Renal pelvis (tissue), 4 donors: Measurements from ENCODE around the gene SGCD. TPM values are rescaled to one million over a fixed set of nuclear protein-coding genes. Genes with fewer than 3 reads are reported as not detected.
"Not testable (repeated sequence)": the region's sequence is repeated elsewhere in the genome, so short reads cannot be mapped to it uniquely, and the experiment has no call there.

ENCODE experiments used
- DNase-seq: peaks from one replicate; pipeline ENCODE4 v3.0.0-alpha.2; 2013
- polyA plus RNA-seq, 3 donors: library from polyadenylated mRNA; unstranded; fragments of 120-200 nt; gene quantifications; one replicate each; pipeline ENCODE4 v1.2.1, GENCODE V29; 2013; ENCODE audit not compliant: insufficient read length in 3 of 3

The SGCD gene
- polyA plus RNA-seq, 3 donors = 5.2 to 6.7 (median 6.2) TPM

DNA sequence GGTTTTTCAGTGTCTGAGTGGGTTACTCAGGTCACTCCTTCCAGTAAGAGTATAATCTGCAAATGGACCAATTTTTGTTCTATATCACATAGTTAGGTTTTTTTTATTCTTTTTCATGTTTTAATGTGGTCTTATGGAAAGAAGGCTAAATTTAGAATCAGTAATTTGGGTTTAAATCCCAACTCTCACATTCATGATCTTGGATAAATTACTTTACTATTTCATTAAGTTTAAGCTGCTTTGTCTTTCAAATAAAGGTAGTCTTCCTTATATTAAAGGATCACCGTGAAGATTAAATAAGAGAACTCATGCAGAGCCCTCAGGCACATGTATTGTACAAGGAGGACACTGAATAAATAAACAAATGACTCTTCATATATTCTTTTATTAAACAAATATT is 234.7 kb downstream of the SGCD start:
- no peak for DNase-seq

DNA sequence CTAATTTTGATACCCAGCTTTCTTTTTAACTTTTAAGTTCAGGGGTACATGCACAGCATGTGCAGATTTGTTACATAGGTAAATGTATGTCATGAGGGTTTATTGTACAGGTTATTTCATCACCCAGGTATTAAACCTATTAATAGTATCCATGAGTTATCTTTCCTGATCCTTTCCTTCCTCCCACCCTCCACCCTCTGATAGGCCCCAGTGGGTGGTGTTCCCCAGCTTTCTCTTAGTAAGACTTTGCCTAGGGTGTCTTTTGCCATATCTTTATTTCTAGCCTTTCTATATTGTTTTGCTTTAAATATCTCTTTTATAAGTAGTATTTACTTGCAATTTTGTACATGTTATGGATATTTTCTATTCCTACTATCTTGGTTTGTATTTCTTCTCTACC is 243.7 kb downstream of the SGCD start:
- no peak for DNase-seq

DNA sequence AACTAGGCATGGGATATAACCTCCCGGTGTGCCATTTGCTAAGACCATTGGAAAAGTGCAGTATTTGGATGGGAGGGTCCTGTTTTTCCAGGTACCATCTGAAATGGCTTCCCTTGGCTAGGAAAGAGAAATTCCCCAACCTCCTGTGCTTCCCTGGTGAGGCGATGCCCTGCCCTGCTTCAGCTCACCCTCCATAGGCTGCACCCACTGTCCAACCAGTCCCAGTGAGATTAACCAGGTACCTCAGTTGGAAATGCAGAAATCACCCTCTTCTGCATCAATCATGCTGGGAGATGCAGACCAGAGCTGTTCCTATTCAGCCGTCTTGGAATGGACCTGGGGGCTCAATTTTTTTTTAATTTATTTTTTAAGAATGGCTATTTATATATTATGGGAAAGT is 254.8 kb downstream of the SGCD start:
- no peak for DNase-seq

DNA sequence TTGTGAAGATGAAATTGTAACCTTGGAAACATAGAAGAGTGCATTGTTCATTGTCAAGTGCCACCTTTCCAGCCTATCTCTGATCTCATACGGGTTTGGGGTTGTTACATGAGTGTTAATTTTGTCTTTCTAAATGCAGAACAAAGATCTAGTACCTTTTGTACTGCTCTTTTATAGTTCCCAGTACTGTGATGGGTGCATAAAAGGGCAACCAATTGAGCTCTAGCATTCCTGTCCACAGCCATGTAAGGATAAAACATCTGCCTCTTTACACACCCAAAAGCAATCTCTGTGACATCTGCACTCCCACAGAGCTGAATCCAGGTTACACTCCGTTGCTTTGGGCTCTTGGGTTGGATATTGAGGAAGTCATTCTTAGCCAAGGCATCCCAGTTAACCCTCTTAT is 255.2 kb downstream of the SGCD start:
- no peak for DNase-seq

DNA sequence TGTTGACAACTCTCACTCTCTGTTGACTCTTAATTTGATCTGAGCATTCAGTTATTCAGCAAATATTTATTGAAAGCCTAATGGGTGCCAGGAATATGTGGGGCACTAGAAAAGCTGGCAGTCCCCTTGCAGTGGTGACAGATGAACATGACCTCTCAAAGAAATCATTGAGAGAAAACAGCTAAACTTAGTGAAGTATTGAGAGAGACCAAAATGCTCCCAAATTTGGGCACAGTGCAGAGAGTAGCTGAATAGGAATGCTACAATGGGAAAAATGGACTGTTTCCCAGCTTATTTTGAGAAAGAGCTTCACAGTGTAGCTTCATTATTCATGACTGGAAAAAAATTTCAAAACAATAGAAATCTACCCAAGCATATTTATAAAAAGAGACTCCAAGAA is 257.9 kb downstream of the SGCD start:
- DNase-seq = no peak

DNA sequence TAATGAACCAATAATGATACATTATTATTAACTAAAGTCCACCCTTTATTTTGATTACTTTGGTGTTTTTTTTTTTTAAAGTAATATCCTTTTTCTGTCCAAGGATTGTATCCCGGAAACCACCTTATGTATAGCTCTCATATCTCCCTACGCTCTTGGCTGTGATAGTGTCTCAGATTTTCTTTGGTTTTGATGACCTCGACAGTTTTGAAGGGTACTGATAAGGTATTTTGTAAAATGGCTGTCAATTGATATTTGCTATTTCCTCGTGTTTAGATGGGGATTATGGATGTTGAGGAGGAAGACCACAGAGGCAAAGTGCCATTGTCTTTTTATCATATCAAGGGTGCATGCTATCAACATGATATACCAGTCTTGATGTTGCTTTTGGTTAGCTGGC is 259.0 kb downstream of the SGCD start:
- DNase-seq = no peak

DNA sequence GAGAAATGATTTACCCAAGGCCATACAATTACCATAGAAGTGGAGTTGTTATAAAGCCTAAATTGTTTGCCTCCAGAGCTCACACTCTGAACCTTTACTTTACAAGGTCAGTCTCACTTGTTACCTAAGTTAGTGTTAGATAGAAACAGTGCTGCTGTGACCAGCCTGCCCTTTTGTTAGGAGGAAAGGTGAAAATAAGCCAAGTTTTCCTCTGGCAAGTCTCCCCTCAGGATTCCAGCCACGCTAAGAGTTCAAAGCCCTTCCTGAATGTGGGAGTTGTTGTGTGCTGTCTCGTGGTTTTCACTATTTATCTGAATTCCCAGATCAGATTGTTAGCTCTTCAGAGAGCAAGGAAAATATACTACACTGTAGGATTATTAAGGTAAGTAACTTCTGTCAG is 260.0 kb downstream of the SGCD start:
- no peak for DNase-seq

DNA sequence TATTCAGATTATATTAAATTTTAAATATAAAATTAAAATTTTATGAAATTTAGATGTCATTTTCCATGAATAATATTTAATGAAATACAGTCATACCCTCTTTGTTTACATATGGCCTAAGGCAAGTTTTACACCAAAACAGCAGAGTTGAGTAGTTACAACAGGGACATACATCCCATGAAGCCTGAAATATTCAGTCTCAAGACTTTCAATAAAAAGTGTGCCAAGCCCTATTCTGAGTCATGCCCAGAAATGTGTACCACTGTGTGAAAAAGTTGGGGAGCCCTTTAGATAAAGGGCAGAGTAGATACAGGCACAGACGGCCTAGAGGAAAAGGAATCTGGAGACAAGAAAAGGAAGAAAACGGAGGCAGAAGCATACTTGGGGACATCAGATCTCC is 261.3 kb downstream of the SGCD start:
- no peak for DNase-seq

DNA sequence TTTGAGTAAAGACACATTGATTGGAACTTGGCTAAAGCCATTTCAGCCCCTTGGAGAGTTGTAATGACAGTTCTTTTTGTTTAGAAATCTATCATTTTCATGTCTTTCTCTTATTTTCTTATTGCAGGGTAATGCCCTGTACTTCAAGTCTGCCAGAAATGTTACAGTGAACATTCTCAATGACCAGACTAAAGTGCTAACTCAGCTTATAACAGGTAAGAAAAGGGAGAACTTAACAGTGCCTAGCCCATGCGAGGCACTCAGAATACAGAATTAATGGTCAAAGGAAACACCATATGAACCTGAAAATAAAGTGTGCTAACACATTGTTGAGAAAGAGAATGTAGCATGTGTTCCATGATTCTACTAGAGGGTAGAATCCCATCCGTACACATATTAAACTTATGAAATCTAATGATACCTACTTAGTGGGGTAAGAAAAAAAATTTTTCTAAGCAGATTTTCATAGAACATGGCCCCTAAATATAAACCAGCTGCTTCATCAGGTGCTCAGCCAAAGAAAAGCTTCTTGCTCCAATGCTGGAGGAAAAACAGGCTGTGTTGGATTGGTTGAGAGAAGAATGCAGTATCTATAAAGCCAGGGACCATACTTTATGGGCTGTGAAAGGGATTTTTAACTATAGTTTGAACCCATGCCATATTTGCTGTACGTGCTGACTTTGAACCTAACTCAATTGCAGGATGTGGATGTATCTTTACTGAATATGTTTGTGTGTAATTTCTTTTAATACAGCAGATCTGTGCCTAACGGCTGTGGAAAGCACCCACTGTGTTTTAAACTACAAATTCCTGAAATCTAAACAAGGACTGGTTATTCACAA is 262.4 kb downstream of the SGCD start:
- DNase-seq = no peak

DNA sequence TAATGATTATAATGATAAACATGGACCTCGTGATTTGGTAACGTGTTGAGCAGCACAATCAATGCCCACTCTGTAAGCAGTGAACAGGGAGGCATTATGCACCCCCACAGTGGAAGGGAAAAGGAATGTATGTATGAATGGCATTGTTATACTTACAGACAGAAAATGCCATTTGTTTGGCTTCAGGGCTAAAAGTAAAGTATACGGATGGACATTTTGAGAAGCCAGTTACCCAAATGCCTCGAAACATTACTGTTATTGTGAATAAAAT is 262.9 kb downstream of the SGCD start:
- no peak for DNase-seq

DNA sequence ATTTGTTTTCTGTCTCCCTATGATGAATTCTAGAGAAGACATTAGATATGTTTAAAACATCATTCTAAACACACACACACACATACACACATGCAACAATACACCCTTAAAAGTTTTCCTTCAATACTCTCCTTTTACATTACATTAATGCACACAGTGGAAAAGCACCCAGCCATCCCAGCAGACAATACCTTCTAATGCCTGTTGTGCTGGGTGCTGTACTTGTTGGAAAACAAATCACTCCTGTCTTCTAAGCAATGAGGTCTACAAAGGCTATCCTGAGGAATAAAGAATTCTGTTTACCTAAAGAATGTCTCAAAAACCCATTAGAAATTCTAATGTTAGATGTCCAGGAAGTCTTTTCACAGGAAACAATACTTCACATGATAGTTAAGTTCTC is 264.0 kb downstream of the SGCD start:
- DNase-seq = no peak

DNA sequence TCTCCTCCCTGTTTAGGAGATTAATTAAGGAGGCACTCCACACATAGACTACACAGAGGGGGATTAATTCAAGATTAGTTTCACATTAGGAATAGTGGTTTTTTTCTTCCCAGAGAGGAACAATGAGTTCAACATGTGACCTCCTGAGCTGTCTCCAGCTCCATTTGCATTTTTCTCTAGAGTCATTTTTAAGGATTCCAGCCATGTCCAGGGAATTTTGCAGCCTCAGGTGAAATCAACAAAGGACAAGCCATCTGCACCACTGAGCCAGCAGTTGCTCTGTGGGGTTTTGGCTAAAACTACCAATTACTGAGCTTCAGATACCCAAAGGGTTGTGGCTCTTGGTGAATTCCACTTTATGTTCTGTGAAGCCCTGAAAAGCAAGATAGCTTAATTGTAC is 264.7 kb downstream of the SGCD start:
- no peak for DNase-seq

DNA sequence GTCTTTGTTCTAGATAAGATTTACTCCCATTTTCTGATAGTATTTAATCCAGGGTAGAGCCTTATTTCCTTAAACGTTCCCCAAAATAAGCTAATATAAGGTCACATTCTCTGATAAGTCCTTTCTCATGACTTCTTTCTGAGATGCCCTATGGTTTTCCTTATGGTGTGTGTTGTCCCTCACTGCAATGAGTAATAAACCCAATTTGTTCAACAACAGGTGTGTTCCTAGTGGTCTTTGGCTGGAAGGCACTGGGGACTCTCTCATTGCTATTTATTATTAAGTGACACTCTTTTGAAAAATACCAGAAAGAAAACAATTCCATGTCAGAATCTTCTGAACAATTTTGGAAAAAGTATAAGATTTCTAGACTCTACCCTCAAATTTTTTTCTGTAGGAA is 266.6 kb downstream of the SGCD start:
- no peak for DNase-seq

DNA sequence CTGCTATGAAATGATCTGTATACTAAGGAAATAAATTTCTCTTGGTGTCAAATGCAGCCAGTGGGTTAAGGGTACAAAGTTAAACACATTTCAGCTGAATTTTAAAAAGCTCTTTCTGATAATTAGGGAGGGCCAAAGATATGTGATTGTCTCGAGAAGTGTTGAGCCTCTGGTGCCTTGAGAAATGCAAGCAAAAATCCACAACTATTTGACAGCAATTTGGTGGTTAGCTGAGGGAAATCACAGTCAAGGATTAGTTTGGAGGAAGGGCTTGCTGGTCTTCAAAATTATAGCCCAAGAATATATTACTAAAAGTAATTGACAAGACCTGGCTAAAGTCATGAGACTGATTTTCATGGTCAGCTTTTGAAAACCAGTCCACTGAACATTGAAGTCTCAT is 267.4 kb downstream of the SGCD start:
- no peak for DNase-seq

DNA sequence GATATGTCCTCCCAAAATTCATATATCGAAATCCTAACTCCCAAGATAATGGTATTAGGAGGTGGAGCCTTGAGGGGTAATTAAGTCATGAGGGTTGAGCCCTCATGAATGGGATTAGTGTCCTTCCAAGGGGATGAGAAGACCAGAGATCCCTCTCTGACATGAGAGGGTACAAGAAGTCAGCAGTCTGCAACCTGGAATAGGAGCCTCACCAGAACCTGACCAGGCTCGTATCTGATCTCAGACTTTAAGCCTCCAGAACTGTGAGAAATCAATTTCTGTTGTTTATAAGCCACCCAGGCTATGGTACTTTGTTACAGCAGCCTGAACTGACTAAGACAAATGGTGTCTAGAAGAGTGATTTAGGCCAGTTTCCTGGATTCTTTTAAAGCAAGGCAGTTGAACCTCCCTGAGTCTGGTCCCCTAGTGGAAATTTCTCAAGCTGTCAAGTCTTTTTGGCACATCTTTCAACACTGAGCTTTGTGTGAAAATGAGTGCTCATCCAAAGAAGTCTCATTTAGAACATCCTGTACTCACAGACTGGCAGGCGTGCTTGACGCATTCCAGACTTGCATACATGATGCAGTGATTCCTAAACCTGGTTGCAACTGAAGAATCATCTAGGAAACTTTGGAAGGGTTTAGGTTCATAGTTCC is 268.3 kb downstream of the SGCD start:
- no peak for DNase-seq

DNA sequence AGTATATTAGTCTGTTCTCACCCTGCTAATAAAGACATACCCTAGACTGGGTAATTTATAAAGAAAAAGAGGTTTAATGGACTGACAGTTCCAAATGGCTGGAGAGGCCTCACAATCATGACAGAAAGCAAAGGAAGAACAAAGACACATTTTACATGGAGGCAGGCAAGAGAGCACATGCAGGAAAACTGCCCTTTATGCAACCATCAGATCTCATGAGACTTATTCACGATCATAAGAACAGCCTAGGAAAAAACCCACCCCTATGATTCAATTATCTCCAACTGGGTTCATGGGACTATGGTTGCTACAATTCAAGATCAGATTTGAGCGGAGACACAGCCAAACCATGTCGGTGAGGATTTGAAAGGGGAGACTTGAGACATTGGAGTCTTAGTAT is 270.3 kb downstream of the SGCD start:
- no peak for DNase-seq

DNA sequence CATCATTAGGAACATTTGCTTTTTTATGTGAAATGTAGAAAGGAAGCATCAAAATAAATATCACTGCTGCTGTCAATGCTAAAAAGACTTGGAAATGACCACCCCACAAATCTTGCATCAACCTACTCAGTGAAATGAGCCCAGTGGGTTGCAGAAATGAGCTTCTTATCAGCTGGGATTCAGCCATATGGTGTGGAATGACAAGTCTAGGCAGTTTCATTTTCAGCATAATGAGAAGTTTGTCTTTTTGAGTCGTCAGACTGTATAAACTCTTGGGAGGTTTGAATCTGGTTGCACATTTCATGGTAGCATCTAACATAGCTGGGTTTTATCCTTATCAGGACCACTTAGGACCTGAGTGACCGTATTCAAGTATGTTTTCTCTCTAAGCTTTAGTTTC is 272.0 kb downstream of the SGCD start:
- no peak for DNase-seq

DNA sequence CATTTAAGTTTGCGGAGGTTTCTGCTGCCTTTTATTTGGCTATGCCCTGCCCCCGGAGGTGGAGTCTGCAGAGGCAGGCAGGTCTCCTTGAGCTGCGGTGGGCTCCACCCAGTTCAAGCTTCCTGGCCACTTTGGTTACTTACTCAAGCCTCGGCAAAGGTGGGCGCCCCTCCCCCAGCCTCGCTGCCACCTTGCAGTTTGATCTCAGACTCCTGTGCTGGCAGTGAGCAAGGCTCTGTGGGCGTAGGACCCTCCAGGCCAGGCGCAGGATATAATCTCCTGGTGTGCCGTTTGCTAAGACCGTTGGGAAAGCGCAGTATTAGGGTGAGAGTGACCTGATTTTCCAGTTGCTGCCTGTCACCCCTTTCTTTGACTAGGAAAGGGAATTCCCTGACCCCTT is 283.6 kb downstream of the SGCD start:
- DNase-seq = not testable (repeated sequence)

DNA sequence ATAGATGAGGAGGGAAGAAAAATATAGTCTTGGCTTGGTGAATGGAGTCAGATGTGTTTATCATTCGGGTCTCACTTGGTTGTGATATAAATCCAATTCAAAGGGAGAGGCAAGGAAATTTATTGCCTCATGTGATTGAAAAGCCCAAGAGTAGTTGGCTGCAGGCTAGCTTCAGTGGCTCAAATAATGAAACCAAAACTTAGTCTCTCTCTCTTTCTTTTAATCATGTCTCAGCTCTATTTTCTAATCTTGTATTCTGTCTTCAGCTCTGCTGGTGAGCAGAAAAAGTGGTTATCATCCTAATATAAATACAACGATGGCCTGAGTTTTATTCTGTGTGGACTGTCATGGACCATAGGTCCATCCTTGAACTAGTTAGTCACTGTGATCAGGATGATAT is 288.9 kb downstream of the SGCD start:
- DNase-seq = no peak

DNA sequence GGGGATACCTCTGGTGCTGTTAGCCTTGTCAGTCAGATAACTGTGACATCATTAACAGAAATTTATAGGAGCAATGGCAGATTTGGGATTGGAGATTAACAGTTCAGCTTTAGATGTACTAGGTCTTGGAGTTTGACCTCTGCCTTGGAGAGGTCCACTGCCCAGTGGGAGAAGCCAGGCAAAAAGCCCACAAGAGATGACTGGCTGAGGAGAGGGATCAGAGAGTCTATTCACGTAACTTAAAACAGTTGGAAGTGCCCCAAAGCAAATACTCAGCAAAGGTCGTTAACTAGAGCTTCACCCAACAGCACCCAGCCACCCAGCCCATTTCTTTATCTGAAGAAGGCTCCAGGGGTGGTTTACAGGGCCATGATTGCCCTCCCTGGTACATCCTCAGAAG is 290.5 kb downstream of the SGCD start:
- DNase-seq = no peak

DNA sequence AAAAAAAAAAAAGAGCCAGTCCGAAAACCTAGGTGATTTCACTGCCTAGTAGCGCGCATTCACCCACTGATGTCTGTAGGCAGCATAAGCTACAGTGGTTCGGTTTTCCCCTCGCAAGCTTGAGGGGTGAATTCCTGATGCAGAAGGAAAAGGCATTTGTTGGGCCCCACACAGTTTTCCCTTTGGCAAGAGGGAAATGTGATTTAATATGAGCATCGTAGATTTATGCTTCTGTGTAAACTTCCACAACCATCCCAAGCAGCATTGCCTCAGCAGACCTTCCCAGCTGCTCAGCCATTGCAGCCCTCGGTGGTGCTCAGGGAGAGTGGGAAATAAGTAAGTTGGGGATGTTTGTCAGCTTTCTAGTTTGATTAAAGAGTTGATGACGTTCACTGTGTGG is 291.6 kb downstream of the SGCD start:
- DNase-seq = no peak

DNA sequence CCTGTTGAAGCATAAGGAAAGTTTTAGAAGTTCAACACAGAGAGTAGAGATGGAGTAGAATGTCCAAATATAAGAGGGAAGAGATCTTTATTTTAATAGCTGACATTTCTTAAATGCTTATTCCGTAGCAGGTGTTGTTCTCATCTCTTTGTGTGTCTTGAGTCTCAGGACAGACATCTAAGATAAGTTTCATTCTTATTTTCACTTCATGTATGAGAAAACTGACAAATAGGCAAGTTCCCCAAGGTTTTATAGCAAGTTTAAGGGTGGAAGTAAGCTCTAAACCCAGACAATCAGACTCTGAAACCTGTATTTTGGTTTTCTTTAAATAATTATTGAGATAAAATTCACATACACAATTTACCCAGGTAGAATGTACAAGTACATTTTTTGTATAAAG is 294.8 kb downstream of the SGCD start:
- DNase-seq = no peak

DNA sequence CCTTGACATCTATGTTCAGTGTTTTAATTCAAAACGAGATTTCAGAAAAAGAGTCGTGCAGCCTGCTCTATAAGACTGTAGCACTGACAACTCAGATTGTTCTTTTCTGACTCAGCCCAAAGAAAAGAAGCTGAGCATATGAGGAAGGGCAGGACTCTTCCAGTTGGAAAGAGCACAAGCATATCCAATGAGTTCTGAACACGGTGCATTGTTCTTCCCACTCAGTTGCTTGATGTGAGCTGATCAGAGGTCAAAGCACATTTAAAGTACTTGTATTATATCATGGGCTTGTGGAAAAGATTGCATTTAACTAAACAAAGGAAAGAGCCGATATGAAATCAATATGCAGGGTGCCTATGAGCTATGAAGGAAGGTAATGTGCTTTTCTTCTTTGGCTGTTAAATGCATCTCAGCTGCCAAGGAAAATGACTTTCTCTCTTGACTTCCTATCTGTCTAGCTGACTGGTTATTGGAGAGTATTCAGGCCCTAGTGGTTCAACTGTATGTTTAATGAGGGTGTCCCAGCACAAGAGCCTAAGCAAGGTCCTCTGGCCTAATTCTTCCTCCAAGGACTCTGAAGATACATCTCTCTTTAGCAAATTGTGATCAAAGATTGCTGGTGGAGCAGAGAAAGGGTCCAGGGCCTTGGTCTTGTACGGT is 296.5 kb downstream of the SGCD start:
- no peak for DNase-seq

DNA sequence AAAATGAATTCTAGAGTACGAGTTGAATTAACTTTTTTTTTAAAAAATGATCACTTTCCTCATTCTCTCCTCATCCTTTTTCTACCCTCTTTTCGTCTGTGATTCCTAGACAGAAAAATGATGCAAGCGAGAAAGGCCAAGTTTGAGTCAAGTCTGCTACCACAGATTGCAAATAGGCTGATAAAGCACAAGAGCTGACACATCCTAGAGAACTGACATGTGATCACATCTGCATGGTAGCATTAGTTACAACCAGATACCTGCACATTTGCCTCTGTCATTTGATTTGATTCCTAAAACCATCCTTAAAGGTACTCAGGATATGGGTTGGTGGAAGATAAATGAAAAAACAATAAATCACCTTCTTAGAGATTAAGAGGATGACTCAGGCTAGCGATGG is 297.7 kb downstream of the SGCD start:
- no peak for DNase-seq
